Kidney (tissue), 14 donors: Measurements from ENCODE around the gene RAB25. TPM values are rescaled to one million over a fixed set of nuclear protein-coding genes. Genes with fewer than 3 reads are reported as not detected.

ENCODE experiments used
- DNase-seq, 5 donors: peaks; one replicate each; pipeline ENCODE4 v3.0.0-alpha.2; 2013 to 2020
- FAIRE-seq: peaks from 2 replicates; lab custom pipeline; 2012; peaks lifted over from hg19 to GRCh38; lab: Jason Lieb, UNC
- H3K27ac ChIP-seq, 2 donors: one replicate each; pipeline ENCODE4 v1.7.0; 2013; ENCODE audit warnings: low read depth in 2 of 2, low read length in 2 of 2, inconsistent platforms in 1 of 2
- H3K27me3 ChIP-seq: one replicate; pipeline ENCODE4 v1.7.1; 2013; ENCODE audit warnings: low read length, inconsistent platforms; ENCODE audit not compliant: control insufficient read depth, insufficient read depth
- H3K36me3 ChIP-seq, 3 donors: one replicate each; pipeline versions ENCODE4 v1.7.0 to v1.7.1; 2013; ENCODE audit warnings: low read length in 3 of 3, control low read depth in 1 of 3, inconsistent platforms in 1 of 3; ENCODE audit not compliant: insufficient read depth in 3 of 3, control insufficient read depth in 2 of 3
- H3K4me1 ChIP-seq, 3 donors: one replicate each; pipeline versions ENCODE4 v1.7.0 to v1.7.1; 2013; ENCODE audit warnings: low read length in 3 of 3, inconsistent platforms in 1 of 3, low read depth in 1 of 3; ENCODE audit not compliant: control insufficient read depth in 2 of 3, insufficient read depth in 2 of 3
- H3K4me3 ChIP-seq, 3 donors: one replicate each; pipeline versions ENCODE4 v1.7.0 to v1.8.1; 2013; ENCODE audit warnings: low read length in 3 of 3, control low read depth in 1 of 3, inconsistent platforms in 1 of 3
- H3K9ac ChIP-seq, 3 donors: one replicate each; pipeline versions ENCODE4 v1.7.0 to v1.7.1; 2013; ENCODE audit warnings: low read length in 3 of 3, control low read depth in 1 of 3, inconsistent platforms in 1 of 3
- H3K9me3 ChIP-seq, 3 donors: one replicate each; pipeline versions ENCODE4 v1.7.0 to v1.7.1; 2013; ENCODE audit warnings: low read length in 3 of 3, control low read depth in 1 of 3, inconsistent platforms in 1 of 3; ENCODE audit not compliant: control insufficient read depth in 2 of 3, insufficient read depth in 1 of 3
- CTCF ChIP-seq: IDR thresholded peaks from 3 replicates; pipeline ENCODE4 v1.5.1; 2012; ENCODE audit warnings: mild to moderate bottlenecking, moderate library complexity, borderline replicate concordance; ENCODE audit not compliant: insufficient read depth; ENCODE audit errors: extremely low read depth
- intact Hi-C: fragments of 100-400 bp; cut with DNase I; formaldehyde crosslinking; loops from one replicate; pipeline ENCODE4 v1.11.1; 2022
- polyA plus RNA-seq: library from polyadenylated mRNA; stranded (reverse); fragments of 350-450 nt; fragmentation: Illumina TruSeq; extraction: RNeasy Lipid Tissue Mini Kit (QIAGEN cat#74804); gene quantifications from one replicate; pipeline ENCODE4 v1.2.3, GENCODE V29; 2014; ENCODE audit warnings: low read depth, low replicate concordance; ENCODE audit not compliant: insufficient read depth
- total RNA-seq: library from RNA; stranded (reverse); fragmentation: NEBNext Ultra II Directional; extraction: Animal tissue kit (Norgen Biotek cat#: 25700); gene quantifications from one replicate; pipeline ENCODE4 v1.2.1, GENCODE V29; 2021
- donor health status: control.
- donor health status: control.
- donor health status: control.
- donor health status: control.
- donor health status: control.
- donor health status: DM: yes; HTN: yes; CAD: no.
- donor health status: Normal renal cell carcinoma (clear cell type).

Gene RAB25
- total and polyA plus RNA-seq, 2 donors from 2014 or later, result 51.4 to 73.0 TPM

- DNase-seq, result no peak
- intact Hi-C loops, result no loop called here
- TF ChIP-seq CTCF, result no peak
Measured at GRCh38 chr1:156051011-156051725, 9.8 kb upstream of the RAB25 start.

GRCh38 chr1:156052862-156053767 is 7.8 kb upstream of the RAB25 start:
- Histone ChIP-seq H3K27ac (peak overlapping the region; percentile 23 to 51), H3K4me3 (peak overlapping the region; percentile 69 to 85 (median 79)), H3K36me3 (peaks cover 0 to 11% (median 3%) of the 10 kb centered on the region in 3 donors), H3K9ac (peak overlapping the region; percentile 34 to 61 (median 54)), H3K27me3 (no peaks in the 10 kb centered on the region), H3K9me3 (no peaks in the 10 kb centered on the region), H3K4me1 (peaks cover 0 to 7% (median 6%) of the 10 kb centered on the region in 3 donors)
- FAIRE-seq, result no peak
- DNase-seq, result peak; percentile 87 to 93 (median 90)
- TF ChIP-seq CTCF, result peak; percentile 20
- intact Hi-C loops, result no loop called here

More at GRCh38 chr1:156051011-156051725, 9.8 kb upstream of the RAB25 start:
- H3K4me1 ChIP-seq, result peaks cover 0 to 7% (median 6%) of the 10 kb centered on the region in 3 donors
- peaks cover 0 to 7% (median 4%) of the 10 kb centered on the region in 3 donors for H3K36me3 ChIP-seq
- no peak overlapping the region for H3K4me3 ChIP-seq
- no peaks in the 10 kb centered on the region for H3K27me3 ChIP-seq
- no peak overlapping the region for H3K9ac ChIP-seq
- FAIRE-seq, result no peak
- H3K9me3 ChIP-seq, result no peaks in the 10 kb centered on the region
- no peak overlapping the region for H3K27ac ChIP-seq

GRCh38 chr1:156053768-156054499 is 7.0 kb upstream of the RAB25 start, which contains the start of gene UBQLN4:
Gene UBQLN4, minus strand, starts transcription at chr1:156053798. Its CDS starts 97 bp downstream, at chr1:156053701.
- intact Hi-C loops, result no loop called here
- no peak for FAIRE-seq
- Histone ChIP-seq H3K27ac (peak within 1 kb of the TSS; percentile 93 to 95), H3K4me3 (peak within 1 kb of the TSS; percentile 79 to 94 (median 83)), H3K9ac (peak within 1 kb of the TSS; percentile 54 to 86 (median 82)), H3K4me1 (peaks cover 0 to 7% (median 6%) of the 10 kb centered on the region in 3 donors), H3K36me3 (peaks cover 0 to 7% (median 3%) of the 10 kb centered on the region in 3 donors), H3K9me3 (no peaks in the 10 kb centered on the region), H3K27me3 (no peaks in the 10 kb centered on the region)
- peak; percentile 58 for TF ChIP-seq CTCF
- peak; percentile 92 to 96 (median 96) for DNase-seq
